ENCODE results near the gene UBE2O. TPM values are rescaled to one million over a fixed set of nuclear protein-coding genes. Genes with fewer than 3 reads are reported as not detected.

The UBE2O gene
- total RNA-seq, 1 experiment from 2014 or later = 64.7 TPM

GRCh38 chr17:76386966-76387765 lies 65.8 kb downstream of the UBE2O start:
- H3K79me2 ChIP-seq (ENCODE audit: low read length) = peaks cover 11% of the 10 kb centered on the region

GRCh38 chr17:76385892-76386786 lies 66.8 kb downstream of the UBE2O start:
- Histone ChIP-seq H3K9me2 (replicated peaks; ENCODE audit: low read length) (no peaks in the 10 kb centered on the region), H3K27me3 (ENCODE audit: low read length) (no peaks in the 10 kb centered on the region), H3K36me3 (ENCODE audit: low read depth, low read length) (peaks cover 5% of the 10 kb centered on the region; the same call in 1 of the 2 replicates), H4K20me1 (ENCODE audit: low read length) (no peaks in the 10 kb centered on the region), H3K4me1 (ENCODE audit: insufficient read depth, low read length) (peaks cover 21% of the 10 kb centered on the region), H3K79me2 (ENCODE audit: low read length) (peaks cover 11% of the 10 kb centered on the region), H3K9ac (ENCODE audit: low read length) (peak overlapping the region; percentile 84), H3K4me3 (ENCODE audit: low read length) (peak overlapping the region; percentile 73), H3K27ac (ENCODE audit: low read length) (no peak overlapping the region), H3F3A (ENCODE audit: low read length, unreplicated experiment) (no peaks in the 10 kb centered on the region), H2AFZ (ENCODE audit: low read length) (peak overlapping the region; percentile 84), H3K9me3 (ENCODE audit: low read length) (no peaks in the 10 kb centered on the region), H3K4me2 (ENCODE audit: low read length) (peak overlapping the region; percentile 100)
- POLR2A ChIA-PET (ENCODE audit: unreplicated experiment) = interaction anchor here (0.7 kb wide), 1 partner anchor 14 kb away, joined by 3 read pairs; no protein-coding TSS in a partner anchor
- no TSS peak for BruUV-seq (replicated peaks)
- CTCF ChIA-PET = interaction anchor here (0.6 to 2.4 kb wide), 4 partner anchors 12 to 34 kb away, joined by 3 to 17 read pairs (median 8); no protein-coding TSS in a partner anchor
- TF ChIP-seq CTCF (conservative IDR thresholded peaks at IDR 0.05; ENCODE audit: low read depth, low read length) (peak; percentile 94), EZH2phosphoT487 (IDR thresholded peaks at IDR 0.05; ENCODE audit: borderline replicate concordance, low read length) (no peak)
- intact Hi-C loops (cut with micrococcal nuclease) = loop anchor here (1.0 to 5.0 kb wide), 4 partner anchors 8 to 34 kb away; partner anchors contain the start of gene PRPSAP1
- ATAC-seq = peak; percentile 26
- DNase-seq = peak; percentile 88

More at GRCh38 chr17:76386966-76387765, 65.8 kb downstream of the UBE2O start:
- Histone ChIP-seq H2AFZ (ENCODE audit: low read length) (no peak overlapping the region), H3K9me3 (ENCODE audit: low read length) (no peaks in the 10 kb centered on the region), H3F3A (ENCODE audit: low read length, unreplicated experiment) (no peaks in the 10 kb centered on the region), H3K36me3 (ENCODE audit: low read depth, low read length) (peaks cover 13% of the 10 kb centered on the region), H3K4me2 (ENCODE audit: low read length) (no peak overlapping the region), H3K27me3 (ENCODE audit: low read length) (no peaks in the 10 kb centered on the region), H3K4me1 (ENCODE audit: insufficient read depth, low read length) (peaks cover 21% of the 10 kb centered on the region), H4K20me1 (ENCODE audit: low read length) (no peaks in the 10 kb centered on the region), H3K27ac (ENCODE audit: low read length) (no peak overlapping the region), H3K4me3 (ENCODE audit: low read length) (no peak overlapping the region), H3K9ac (ENCODE audit: low read length) (no peak overlapping the region), H3K9me2 (replicated peaks; ENCODE audit: low read length) (no peaks in the 10 kb centered on the region)
- intact Hi-C loops (cut with micrococcal nuclease) = loop anchor here (5.0 kb wide), 1 partner anchor 35 kb away; the partner anchor contains the start of gene PRPSAP1
- BruUV-seq (replicated peaks) = no TSS peak
- no peak for DNase-seq
- CTCF ChIA-PET = interaction anchor here (0.5 to 2.4 kb wide), 2 partner anchors 11 to 17 kb away, joined by 3 to 14 read pairs; no protein-coding TSS in a partner anchor
- no peak for ATAC-seq
- no peak for TF ChIP-seq EZH2phosphoT487 (IDR thresholded peaks at IDR 0.05; ENCODE audit: borderline replicate concordance, low read length)
- POLR2A ChIA-PET (ENCODE audit: unreplicated experiment) = no interaction called here

All from PC-3 (cell line).